HG02943 (cell line): Measurements from ENCODE around the gene MED20.

Experiments used
- ATAC-seq: cut with Tn5 transposase; IDR thresholded peaks from one replicate; pipeline ENCODE4 v1.9.1; 2021; ENCODE audit warnings: mild to moderate bottlenecking, low read depth, moderate library complexity; ENCODE audit not compliant: unreplicated experiment

The MED20 gene

DNA sequence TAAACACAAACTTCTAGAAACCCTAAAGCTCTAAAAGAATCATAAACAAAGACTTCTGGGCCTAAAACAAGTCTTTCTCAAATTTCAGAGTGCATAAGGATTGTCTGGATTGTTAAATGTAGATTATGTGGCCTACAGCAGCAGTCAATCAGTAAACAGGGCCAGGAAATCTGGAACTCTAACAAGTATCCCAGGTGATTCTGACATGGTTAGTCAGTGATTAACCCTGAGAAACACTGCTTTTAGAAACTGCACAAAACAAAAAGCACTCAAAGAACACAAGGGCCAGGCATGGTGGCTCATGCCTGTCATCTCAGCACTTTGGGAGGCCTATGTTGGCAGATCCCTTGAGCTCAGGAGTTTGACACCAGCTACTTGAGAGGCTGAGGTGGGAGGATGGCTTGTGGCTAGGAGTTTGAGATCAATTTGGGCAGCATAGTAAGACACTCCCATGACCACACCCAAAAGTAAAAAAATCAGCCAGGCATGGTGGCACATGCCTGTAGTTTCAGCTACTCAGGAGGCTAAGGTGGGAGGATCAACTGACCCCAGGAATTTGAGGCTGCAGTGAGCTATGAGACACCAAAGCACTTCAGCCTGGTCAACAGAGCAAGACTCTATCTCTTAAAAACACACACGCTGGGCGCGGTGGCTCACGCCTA, 5.9 kb downstream of the MED20 start:
- ATAC-seq = no peak

DNA sequence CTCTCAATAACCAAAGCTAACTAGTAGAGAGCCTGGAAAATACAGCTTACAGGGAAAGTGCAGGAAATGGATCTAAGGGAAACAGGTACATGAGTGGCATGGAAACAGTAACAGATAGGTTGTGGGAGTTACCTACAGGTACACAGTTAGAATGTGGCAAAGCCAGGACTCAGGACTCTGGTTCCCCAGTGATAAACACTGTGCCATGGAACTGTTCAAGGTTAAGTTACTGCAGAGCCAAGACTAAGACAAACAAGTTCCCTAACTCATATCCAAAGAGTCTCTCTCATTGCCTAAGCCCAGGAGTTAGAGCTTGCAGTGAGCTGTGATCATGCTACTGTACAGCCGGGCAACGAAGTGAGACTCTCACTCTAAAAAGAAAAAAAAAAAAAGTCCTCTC, 6.6 kb downstream of the MED20 start:
- no peak for ATAC-seq

DNA sequence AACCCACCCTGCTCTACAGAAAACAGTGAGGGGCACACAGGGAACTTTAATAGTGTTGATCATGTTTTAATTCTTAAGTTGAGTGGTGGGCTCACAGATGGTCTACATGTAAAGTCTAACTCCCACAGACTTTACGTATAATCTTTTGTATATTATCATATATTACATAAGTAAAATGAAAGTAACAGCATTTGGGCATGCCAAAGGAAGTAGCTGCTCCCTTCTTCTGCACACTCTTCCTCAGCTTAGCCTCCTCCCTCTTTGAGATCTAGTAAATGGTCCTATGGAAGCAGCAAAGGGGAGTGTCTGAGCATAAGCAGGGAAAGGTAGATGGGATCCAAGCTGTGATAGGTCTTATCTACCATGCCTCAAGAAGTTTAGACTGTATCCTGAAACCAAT, 11.2 kb downstream of the MED20 start:
- no peak for ATAC-seq

DNA sequence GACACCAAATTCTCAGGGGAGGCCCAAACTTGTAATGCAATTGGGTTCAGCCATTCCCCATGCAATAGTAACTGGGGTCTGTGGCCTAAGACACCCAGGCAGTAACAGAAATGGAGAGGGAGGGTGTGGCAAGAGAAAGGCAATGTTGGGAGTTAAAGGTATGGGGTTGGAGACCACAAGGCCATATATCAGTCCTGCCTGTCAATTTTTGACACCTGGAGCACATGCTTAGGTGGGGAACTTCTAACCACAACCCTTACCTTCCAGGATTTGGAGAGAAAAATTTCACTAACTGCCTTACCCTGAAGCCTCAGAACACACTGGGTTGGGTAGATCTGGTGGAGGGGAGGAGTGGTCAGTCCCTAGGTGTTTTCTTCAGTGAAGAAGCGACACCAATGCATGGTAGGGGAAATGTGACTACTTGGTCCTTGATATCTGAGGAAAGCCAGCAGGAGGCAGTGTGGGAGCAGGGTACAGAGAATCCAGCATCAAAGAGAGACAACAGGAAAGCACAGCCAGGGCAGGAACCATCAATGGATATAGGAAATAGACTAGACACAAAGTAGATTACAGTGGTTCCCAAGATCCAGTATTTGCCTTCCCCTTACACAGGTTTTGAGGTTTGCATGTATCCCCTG, 18.9 kb downstream of the MED20 start:
- no peak for ATAC-seq

DNA sequence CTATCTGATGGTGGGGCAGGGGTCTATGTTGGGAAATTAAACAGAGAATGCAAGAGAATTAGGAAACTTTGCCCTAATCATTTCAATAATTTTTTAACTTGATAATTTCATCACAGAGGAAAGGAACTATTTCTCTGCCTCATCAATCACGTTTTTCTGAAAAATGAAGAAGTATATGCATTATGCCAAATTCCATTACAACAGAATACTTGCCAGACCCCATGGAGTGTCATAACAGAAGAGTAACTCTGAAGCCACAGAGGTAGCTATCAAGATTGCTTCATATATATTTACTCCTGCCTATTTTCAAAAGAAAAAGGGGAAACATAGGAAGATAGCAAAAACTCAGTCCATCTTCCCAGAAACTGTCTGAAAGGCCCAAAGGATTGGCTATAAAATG, 20.1 kb downstream of the MED20 start:
- no peak for ATAC-seq

DNA sequence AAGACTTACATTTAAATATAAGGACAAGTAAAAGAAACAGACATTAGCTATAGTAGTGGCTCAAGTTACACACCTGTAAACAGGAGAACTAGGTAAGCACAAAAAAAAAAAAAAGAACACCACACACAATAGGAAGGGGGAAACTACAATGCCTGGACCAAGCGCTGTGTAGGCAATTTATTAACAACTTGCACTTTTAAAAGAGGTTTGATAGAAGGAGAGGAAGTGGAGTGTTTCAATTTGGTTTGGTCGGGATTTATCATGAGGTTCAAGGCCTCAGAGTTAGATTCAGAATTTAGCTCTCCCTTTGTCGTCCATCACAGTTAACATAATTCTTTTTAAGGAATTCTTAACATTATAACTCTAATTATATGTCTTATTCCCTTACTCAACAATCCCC, 24.7 kb downstream of the MED20 start:
- no peak for ATAC-seq

DNA sequence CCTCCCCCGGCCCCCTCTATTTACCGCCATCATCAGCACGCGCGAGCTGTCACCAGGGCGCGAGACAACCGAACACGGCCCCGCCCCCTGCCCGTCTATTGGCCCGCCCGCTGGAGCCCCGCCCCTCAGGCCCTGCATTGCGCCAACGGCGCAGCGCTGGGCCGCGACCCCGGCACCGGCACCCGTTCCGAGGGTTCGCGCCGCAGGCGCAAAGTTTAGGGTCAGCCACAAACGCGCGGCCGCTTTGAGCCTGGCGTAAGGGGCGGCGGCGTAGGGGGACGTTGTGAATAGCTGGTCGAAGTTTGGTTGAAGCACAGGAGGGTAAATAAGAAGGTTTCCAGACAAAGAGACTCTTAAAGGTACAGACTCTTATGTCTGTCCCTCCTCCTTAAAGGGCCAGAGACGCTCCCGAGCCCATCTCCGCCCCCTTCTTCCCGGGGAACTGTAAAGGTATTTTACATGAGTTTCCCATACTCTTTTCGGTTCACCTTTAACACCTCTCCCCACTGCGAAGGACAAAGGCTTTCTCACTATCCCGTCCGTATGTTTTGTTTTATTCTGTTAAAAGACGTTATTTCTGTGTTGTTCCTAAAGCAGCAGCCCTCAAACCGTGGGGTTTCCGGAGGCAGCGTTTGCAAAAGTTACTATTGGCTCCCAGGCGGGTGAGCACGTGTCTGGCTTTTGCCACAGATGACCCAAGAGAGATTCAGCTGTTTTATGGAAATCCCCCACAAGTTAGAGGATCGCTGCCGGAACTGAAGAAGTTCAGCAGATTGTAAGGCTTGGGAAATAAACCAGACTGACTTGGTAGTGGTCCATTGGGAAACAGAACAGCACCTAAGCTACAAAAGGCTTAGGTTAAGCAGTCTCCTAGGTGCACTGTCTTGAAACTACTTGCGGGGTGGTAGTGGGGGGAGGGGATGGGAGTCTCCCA, 25.4 kb downstream of the MED20 start, which contains the start of gene USP49:
Gene USP49 (minus strand): TSS at position 76 of the 934 bp plus-strand sequence. CDS start 88,392 bp downstream, outside the sequence.
- peak; percentile 75 for ATAC-seq

DNA sequence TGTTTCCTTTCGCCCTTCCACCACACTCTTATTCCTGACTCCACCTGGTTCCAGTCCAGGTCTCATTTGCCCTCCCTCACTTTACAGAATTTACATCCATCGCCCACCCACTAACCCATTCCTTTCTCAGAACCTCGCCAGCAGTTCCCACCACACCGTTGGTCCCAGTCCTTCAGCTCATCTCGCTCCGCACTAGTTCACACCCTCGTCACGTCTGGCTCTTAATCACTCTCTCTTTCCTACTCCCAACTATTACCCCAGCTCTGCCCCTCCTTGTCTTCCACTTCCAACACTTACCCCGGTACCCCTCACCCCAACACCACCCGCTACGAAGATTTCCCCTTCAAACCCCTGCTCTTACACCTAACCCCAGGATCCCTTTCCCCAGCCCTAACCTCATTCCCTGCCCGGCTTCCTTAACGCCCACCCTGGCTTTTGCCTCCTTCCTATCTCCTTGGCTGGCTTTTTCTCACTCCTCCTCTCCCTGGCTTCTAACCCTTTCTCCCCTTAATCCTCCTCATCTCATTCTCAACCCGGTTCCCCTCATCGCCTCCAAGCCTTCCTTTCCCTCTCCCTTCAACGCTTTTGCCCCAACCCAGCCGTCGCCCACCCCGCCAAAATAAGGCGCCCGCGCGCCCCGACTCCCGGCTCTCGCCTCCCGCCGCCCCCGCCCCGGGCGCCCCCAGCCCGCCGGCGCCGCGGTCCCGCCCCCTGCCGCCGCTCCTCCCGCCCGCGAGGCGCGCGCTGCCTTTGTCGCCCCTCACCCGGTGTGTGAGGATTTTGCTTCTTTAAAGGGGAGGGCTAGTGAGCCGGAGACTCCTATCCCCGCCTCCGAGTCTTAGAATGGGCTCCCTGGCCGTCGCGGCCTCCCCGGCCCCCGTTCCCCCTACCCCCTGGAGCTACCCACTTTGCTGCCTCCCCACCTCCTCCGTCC, 26.3 kb downstream of the MED20 start:
- peak; percentile 27 for ATAC-seq

GRCh38 chr6:41892921-41893564, 27.9 kb downstream of the MED20 start:
- ATAC-seq = no peak

GRCh38 chr6:41887331-41887751, 33.6 kb downstream of the MED20 start:
- no peak for ATAC-seq

GRCh38 chr6:41885930-41886329, 35.0 kb downstream of the MED20 start:
- no peak for ATAC-seq

DNA sequence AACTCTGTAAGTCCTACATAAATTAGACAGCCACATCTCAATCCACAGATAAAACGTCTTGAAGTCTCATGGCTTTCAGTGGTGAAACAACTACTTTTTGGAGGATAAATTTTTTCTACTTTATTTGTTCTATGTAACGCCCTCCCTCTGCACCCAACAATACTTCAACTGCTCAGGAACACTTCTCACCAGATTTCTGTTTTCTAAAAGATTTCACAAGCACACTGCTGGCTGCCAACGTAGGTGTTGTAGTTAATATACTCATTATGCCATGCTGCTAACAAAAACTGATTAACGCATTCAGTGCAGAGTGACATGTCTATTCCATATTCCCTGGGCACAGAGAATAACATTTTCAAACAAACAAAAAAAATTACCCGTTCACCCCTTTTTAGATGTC, 36.0 kb downstream of the MED20 start:
- ATAC-seq = no peak

GRCh38 chr6:41881506-41881905, 39.4 kb downstream of the MED20 start:
- no peak for ATAC-seq

DNA sequence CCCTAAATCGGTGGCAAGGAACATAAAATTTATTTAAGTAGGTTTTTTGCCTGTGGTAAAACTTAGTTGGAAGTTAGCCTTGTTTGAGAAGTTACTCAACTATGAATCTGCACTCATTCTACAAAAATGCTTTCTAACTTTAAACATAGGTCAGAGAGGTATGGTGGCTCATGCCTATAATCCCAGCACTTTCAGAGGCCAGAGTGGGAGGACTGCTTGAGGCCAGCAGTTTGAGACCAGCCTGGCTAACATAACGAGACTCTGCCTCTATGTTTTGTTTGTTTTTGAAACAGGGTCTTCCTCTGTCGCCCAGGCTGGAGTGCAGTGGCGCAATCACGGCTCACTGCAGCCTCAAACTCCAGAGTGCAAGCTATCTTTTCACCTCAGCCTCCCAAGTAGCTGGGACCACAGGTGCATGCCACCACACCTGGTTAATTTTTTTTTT, 42.0 kb downstream of the MED20 start:
- no peak for ATAC-seq

DNA sequence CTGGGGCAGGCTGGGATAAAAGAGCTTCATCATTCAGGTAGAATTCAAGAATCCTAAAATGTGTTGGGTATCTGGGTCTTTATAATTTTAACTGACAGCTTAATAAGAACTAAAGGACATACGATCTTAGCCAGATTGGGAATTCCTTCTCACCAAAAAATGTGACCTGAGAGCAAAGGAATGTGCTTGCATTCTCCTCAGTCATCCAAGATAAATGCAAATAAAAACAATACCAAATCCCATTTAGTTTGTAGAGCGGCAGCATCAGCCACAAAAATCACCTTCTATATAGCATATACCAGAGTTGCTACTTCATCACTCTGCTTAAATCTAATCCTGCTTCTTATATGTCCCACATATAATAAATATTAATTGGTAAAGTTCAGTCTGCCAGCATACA, 42.7 kb downstream of the MED20 start:
- ATAC-seq = no peak

DNA sequence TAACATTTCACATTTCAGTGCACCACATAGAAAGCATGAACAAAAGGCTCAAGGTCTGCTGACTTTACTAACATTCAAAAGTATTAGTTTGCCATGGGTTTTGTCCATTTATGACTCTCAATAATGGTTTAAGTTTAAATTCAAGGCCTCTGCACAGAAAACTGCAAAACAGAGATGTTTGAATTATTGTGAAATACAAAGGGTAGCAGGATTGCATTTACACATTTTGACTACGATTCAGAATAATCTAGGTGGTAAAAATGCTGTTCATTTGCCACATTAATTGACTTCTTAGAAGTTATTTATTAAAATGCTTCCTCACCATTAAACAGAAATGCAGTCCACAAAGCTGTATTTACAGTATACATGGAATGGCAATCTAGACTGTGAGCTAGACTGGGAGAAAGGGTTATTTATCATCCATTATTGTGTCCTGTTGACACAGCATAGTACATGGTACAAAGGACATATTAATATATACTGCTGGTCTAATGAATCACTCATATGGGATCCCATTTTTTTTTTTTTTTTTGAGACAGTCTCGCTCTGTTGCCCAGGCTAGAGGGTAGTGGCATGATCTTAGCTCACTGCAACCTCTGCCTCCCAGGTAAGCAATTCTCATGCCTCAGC, 43.8 kb downstream of the MED20 start:
- no peak for ATAC-seq

- ATAC-seq = no peak
Observed at GRCh38 chr6:41874741-41875140, 46.2 kb downstream of the MED20 start.

- no peak for ATAC-seq
Observed at GRCh38 chr6:41872147-41872546, 48.8 kb downstream of the MED20 start.

DNA sequence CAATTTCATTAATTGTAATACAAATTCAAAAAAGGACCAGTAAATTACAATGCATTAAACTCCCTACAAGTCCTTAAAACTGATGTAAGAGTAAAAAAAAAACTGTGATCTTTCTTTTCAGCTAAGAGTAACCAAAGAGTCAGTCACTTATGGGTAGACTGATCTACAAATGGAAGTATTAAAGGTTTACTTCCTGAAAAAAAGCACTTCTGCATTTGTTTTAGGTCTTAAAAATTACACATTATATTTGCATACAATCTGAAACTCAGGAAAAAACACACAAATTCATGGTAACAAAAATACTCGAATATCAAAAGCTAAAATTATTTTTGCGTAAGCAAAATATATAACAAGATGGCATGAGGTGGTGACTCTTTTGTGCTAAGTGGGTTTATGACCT, 49.2 kb downstream of the MED20 start:
- ATAC-seq = no peak
